HUES64 (cell line): ENCODE data around the gene SLC38A10.
A peak's percentile ranks its signal among the peaks of the same experiment; 100 is the strongest.

Source experiments
- H3K27ac ChIP-seq: 2 replicates; pipeline ENCODE4 v1.7.0; 2013; ENCODE audit warnings: low read depth, low read length, inconsistent platforms
- H3K27me3 ChIP-seq: 2 replicates; pipeline ENCODE4 v1.6.1; 2013; ENCODE audit warnings: mild to moderate bottlenecking, low read length; ENCODE audit not compliant: insufficient read depth
- H3K36me3 ChIP-seq: 2 replicates; pipeline ENCODE4 v1.6.1; 2013; ENCODE audit warnings: mild to moderate bottlenecking, low read length; ENCODE audit not compliant: insufficient read depth
- H3K4me1 ChIP-seq: 2 replicates; pipeline ENCODE4 v1.6.1; 2013; ENCODE audit warnings: mild to moderate bottlenecking, low read length, moderate library complexity; ENCODE audit not compliant: insufficient read depth
- H3K4me3 ChIP-seq: 2 replicates; pipeline ENCODE4 v1.5.1; 2013; ENCODE audit warnings: mild to moderate bottlenecking, low read length, moderate library complexity
- H3K9ac ChIP-seq: 2 replicates; pipeline ENCODE4 v1.6.1; 2013; ENCODE audit warnings: mild to moderate bottlenecking, low read depth, low read length
- H3K9me3 ChIP-seq: 2 replicates; pipeline ENCODE4 v1.6.1; 2013; ENCODE audit warnings: low read depth, low read length; ENCODE audit not compliant: insufficient read depth
- WGBS: fragments of 150-250, 120-280 bp; methylation state at CpG from one replicate; pipeline ENCODE4 v1.1.7; 2013; ENCODE audit warnings: missing lambda C conversion rate; 5-methylcytosine and 5-hydroxymethylcytosine counted together

SLC38A10 gene

DNA sequence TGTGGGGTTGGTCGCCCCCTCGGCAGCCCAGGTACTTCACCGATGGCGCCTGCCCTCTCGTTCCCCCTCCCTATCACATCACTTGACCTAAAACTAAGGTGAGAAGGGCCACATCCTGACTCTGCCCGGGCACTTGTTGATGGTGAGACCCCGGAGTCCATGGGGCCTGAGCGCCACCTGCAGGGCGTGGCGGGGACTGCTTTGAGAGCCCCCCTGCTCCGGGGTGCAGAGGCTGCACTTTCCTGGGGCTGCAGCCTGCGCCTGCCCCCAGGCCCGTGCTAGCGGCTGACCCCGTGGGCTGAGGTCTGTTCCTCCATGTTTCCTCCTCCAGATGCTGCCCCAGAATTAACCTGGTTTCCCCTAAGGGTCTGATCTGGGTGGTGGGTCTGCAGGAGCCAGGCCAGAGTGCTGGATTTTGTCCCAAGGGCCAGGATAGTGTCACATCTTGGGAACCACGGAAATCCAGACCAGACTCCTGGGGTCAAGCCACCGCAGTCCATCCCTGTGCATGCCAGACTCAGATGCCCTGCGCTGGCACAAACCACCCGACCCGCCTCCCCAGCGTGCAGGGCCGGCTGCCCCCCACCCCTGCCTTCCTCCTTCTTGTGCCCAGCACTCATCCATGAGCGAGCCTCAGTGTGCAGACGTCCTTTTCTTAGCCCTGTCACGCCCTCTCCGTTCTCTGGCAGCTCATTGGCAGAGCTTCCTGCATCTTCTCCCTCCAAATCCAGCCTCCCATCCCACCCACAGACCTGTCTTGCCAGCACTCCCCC, 53.3 kb downstream of the SLC38A10 start:
- Histone ChIP-seq H3K9ac (no peak overlapping the region), H3K4me1 (peaks cover 4% of the 10 kb centered on the region), H3K36me3 (peaks cover 10% of the 10 kb centered on the region), H3K27ac (no peak overlapping the region), H3K27me3 (no peaks in the 10 kb centered on the region), H3K4me3 (no peak overlapping the region), H3K9me3 (no peaks in the 10 kb centered on the region)
- 70% methylated on average over 26 of the region's 26 CpGs for WGBS

- Histone ChIP-seq H3K9ac (no peak overlapping the region), H3K9me3 (no peaks in the 10 kb centered on the region), H3K4me3 (no peak overlapping the region), H3K27ac (no peak overlapping the region), H3K4me1 (peaks cover 4% of the 10 kb centered on the region), H3K36me3 (peaks cover 10% of the 10 kb centered on the region), H3K27me3 (no peaks in the 10 kb centered on the region)
- 94% methylated on average over 10 of the region's 10 CpGs for WGBS
Observed at GRCh38 chr17:81241203-81241602, 53.9 kb downstream of the SLC38A10 start.

GRCh38 chr17:81240761-81241160, 54.3 kb downstream of the SLC38A10 start:
- 92% methylated on average over 8 of the region's 8 CpGs for WGBS
- H3K4me3 ChIP-seq, result no peak overlapping the region
- H3K36me3 ChIP-seq, result peaks cover 10% of the 10 kb centered on the region
- no peak overlapping the region for H3K9ac ChIP-seq
- H3K9me3 ChIP-seq, result no peaks in the 10 kb centered on the region
- H3K4me1 ChIP-seq, result peaks cover 4% of the 10 kb centered on the region
- H3K27me3 ChIP-seq, result no peaks in the 10 kb centered on the region
- H3K27ac ChIP-seq, result no peak overlapping the region

- peak overlapping the region; percentile 71 for H3K27ac ChIP-seq
- H3K27me3 ChIP-seq, result no peaks in the 10 kb centered on the region
- H3K4me3 ChIP-seq, result peak overlapping the region; percentile 83
- peak overlapping the region; percentile 92 for H3K9ac ChIP-seq
- H3K9me3 ChIP-seq, result no peaks in the 10 kb centered on the region
- H3K4me1 ChIP-seq, result peaks cover 4% of the 10 kb centered on the region
- peaks cover 10% of the 10 kb centered on the region for H3K36me3 ChIP-seq
- 21% methylated on average over 37 of the region's 37 CpGs for WGBS
Observed at GRCh38 chr17:81239714-81240555, 55.2 kb downstream of the SLC38A10 start.

- Histone ChIP-seq H3K4me3 (peak within 1 kb of the TSS; percentile 83), H3K27ac (peak within 1 kb of the TSS; percentile 71), H3K9ac (peak within 1 kb of the TSS; percentile 92), H3K4me1 (peaks cover 4% of the 10 kb centered on the region), H3K9me3 (no peaks in the 10 kb centered on the region), H3K27me3 (no peaks in the 10 kb centered on the region), H3K36me3 (peaks cover 10% of the 10 kb centered on the region)
- under 1% methylated on average over 100 of the region's 100 CpGs for WGBS
Observed at GRCh38 chr17:81238815-81239713, 56.0 kb downstream of the SLC38A10 start, which contains the start of the genes NDUFAF8 and TEPSIN. TSS of gene NDUFAF8 (plus strand) at chr17:81239318. CDS start at chr17:81239364, 46 bp downstream. TSS of gene TEPSIN (minus strand) at chr17:81239055. CDS start at chr17:81239033, 22 bp downstream.

DNA sequence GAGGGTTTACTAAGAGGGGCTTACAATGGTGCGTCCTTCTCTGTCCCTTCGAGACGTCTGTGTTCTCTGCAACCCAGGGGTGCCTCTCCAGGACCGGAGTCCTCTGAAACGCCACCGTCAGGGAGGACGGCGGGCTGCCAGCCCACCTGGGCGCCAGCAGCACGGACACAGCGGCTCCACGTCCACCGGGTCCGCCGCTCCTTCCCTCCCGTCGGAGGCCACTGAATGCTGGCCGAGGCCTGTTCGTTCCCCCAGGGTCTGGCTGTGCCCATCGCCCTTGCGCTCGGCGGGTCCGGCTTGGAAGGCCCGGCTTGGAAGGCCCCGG, 56.7 kb downstream of the SLC38A10 start:
- Histone ChIP-seq H3K4me3 (peak overlapping the region; percentile 83), H3K4me1 (peaks cover 4% of the 10 kb centered on the region), H3K9me3 (no peaks in the 10 kb centered on the region), H3K27me3 (no peaks in the 10 kb centered on the region), H3K27ac (0 out of 2 replicates have a peak overlapping the region, but pooled peaks have one; percentile 35), H3K36me3 (peaks cover 10% of the 10 kb centered on the region), H3K9ac (peak overlapping the region; percentile 86)
- WGBS, result 1% methylated on average over 26 of the region's 26 CpGs

GRCh38 chr17:81237591-81238489, 57.3 kb downstream of the SLC38A10 start:
- Histone ChIP-seq H3K36me3 (peaks cover 10% of the 10 kb centered on the region), H3K4me1 (peaks cover 3% of the 10 kb centered on the region), H3K9ac (peak overlapping the region; percentile 86), H3K9me3 (no peaks in the 10 kb centered on the region), H3K27ac (no peak overlapping the region), H3K27me3 (no peaks in the 10 kb centered on the region), H3K4me3 (peak overlapping the region; percentile 83)
- WGBS, result 68% methylated on average over 36 of the region's 36 CpGs

- H3K27me3 ChIP-seq, result no peaks in the 10 kb centered on the region
- no peaks in the 10 kb centered on the region; the same call in 1 of the 2 replicates for H3K4me1 ChIP-seq
- peaks cover 10% of the 10 kb centered on the region for H3K36me3 ChIP-seq
- 96% methylated on average over 21 of the region's 21 CpGs for WGBS
- no peak overlapping the region for H3K27ac ChIP-seq
- no peak overlapping the region for H3K9ac ChIP-seq
- no peaks in the 10 kb centered on the region for H3K9me3 ChIP-seq
- H3K4me3 ChIP-seq, result no peak overlapping the region
Observed at GRCh38 chr17:81236784-81237183, 58.3 kb downstream of the SLC38A10 start.

DNA sequence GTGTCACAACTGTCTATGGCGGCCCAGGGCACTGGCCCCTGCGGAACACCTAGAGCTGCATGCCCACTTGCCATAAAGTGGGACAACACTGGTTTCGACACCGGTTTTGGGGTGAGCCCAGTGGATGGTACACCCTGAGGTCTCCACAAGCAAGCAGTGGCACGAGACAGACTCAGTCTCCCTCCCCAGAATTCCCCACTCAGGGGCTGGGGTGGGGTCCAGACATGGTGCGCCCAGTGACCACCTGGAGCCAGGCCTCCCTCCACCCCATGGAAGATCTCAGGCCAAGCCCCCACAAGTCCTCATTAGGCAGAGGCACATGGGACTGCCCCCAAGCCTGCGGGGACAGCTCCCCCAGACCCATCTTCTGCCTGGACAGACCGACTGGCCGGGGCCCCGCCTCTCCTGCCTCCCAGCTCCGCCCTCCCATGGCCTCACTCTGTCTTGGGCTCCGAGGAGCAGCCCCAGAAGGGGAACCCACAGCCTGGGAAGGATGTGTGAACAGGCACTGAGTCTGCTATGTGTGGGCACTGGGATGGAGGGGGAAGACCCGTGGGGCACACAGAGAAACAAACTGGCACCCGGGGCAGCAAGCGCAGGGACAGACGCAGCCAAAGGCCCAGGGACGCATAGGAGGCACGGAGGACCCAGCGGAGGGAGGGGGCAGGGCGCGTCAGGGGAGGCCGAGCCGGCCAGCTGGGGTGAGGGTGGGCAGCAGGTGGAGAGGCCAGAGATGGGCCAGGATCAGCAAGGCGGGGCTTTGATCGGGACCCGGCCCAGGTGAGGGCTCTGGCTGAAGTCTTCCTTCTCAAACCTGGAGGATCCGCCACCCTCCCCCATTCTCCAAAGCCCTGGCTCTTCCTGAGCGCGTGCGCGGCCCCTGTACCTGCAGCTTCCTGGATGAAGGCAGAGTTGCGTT, 59.0 kb downstream of the SLC38A10 start:
- Histone ChIP-seq H3K4me1 (no peaks in the 10 kb centered on the region; the same call in 1 of the 2 replicates), H3K27me3 (no peaks in the 10 kb centered on the region), H3K9ac (no peak overlapping the region), H3K4me3 (no peak overlapping the region), H3K9me3 (no peaks in the 10 kb centered on the region), H3K27ac (no peak overlapping the region), H3K36me3 (peaks cover 9% of the 10 kb centered on the region)
- WGBS, result 92% methylated on average over 32 of the region's 32 CpGs
